ELF-1 (cell line): ENCODE results near the gene BEST4.
"Not testable (repeated sequence)": the region's sequence is repeated elsewhere in the genome, so short reads cannot be mapped to it uniquely, and the experiment has no call there.

Experiments used
- DNase-seq: peaks from one replicate; pipeline ENCODE4 v3.0.0-alpha.2; 2016; ENCODE audit warnings: low read depth, low spot score

Gene BEST4

DNA sequence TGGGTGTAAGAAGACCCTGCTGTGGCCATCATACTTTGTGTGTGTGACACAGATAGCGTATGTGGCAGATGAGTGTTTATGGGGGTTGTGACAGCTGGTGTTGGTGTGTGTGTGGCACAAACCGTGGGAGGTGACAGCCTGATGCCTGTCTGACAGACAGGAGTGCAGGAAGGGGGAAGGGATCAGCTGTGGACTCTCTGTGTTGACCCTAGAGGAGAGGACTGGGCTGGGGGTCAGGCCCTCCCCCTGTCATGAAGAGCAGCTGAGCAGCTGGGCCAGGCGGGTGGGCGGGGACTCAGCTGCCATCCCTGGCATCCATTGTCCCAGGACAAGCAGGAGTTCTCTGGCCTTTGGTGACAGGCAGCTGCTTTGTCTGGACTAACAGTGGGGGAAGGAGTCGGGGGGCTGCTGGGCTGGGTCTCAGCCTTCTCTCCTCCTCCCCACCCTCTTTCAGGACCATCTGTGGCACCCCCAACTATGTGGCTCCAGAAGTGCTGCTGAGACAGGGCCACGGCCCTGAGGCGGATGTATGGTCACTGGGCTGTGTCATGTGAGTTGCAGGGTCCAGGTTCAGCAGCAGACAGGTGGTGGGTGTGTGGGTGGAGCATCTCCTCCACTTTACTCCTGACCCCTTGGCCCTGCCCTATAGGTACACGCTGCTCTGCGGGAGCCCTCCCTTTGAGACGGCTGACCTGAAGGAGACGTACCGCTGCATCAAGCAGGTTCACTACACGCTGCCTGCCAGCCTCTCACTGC lies 14.5 kb upstream of the BEST4 start:
- DNase-seq = peak; percentile 33

DNA sequence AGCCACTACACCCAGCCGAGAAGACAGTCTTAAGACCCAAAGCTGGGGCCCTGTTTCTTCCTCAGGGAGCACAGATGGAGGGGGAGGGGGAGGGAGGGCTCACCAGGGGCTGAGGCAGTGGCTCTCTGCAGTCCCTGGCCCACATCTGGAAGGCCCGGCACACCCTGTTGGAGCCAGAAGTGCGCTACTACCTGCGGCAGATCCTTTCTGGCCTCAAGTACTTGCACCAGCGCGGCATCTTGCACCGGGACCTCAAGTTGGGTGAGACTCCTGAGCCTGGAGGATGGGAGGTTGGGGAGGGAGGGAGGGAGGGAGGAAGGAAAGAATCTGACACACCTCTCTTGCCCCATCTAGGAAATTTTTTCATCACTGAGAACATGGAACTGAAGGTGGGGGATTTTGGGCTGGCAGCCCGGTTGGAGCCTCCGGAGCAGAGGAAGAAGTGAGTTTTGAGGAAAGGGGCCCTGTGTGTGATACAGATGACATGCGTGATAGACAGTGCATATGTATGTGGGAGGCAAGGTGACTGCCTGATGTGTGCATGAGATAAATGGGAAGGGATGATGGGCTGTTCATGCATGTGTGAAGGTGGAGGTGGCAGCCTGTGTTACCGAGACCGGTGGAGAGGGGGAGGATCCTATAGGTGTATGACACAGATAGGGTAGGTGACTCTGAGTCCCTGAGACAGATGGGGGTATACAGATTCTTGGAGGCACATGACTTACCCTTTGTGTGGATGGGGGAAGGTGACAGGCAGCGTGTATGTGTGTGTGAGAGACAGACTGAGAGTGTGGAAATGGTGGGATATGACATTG lies 13.7 kb upstream of the BEST4 start:
- no peak for DNase-seq

DNA sequence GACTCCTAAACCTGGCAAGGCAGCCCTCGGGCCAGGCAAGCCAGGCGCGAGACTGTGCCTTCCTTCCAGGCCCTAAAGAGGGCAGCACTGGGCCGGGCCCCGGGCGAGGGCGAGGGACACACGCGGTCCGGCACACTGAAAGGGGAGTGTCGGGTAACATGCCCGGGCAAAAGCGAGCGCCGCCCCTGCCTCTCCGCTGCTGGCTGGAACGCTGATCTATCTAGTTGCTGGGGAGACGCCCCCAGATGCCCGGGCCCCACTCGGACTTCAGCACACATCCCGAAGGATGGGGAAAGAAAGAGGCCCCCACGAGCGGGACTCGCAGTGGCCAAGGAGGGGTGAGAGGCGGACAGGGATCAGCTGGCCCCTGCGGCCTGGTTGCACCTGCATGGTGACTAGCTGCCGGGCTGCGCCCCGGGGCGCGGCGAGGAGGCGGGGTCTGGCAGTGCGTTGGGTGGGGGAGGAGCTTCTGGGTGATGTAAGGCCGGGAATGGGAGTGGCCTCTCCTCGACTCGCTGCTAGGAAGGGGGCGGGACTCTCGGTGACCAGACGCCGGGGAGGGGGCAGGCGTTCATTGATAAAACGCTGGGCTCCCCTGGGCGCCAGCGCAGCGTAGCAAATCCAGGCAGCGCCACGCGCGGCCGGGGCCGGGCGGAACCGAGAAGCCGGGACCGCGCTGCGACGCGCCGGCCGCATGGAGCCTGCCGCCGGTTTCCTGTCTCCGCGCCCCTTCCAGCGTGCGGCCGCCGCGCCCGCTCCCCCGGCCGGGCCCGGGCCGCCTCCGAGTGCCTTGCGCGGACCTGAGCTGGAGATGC lies 12.0 kb upstream of the BEST4 start, which contains the start of gene PLK3:
Gene PLK3, plus strand, starts transcription at position 608 of the 815 bp plus-strand sequence. Its CDS starts 87 bp downstream, at position 695.
- peak; percentile 99 for DNase-seq

DNA sequence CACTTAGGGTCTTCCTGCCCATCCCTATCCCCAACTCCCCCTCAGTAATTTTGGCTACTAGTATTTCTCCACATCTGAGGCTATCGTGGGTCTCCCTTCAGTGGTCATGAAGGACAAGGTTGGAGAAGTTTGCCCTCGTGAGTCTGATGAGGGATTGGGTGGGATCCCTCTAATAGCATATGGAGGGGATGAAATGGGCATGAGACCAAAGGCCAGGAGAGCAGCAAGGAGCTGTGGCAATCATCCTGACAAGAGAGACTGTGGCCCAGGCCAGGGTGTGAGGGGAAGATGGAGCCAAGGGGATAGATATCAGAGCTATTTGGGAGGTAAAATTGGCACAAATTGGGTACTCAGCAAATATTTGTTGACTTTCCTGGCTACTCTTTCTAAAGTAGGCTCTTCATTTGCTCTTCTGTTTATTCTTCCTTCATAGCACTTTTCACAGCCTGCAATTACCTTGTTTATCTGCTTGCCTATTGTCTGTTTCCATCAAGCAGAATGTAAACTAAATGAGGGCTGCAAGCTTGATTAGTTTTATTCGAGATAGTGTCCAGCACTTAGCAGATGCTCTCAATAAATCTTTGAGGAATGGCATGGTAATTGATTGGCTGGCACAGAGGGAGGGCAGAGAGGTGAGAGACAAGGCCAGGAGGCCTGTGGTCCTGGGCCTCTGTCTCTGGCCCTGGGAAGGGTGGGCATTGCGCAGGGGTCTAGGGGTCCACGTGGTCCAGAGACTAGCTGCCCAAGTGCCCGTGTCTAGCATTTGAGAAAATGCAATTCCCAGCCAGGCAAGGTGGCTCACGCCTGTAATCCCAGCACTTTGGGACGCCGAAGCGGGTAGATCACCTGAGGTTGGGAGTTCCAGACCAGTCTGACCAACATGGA lies 10.8 kb upstream of the BEST4 start:
- DNase-seq = no peak

DNA sequence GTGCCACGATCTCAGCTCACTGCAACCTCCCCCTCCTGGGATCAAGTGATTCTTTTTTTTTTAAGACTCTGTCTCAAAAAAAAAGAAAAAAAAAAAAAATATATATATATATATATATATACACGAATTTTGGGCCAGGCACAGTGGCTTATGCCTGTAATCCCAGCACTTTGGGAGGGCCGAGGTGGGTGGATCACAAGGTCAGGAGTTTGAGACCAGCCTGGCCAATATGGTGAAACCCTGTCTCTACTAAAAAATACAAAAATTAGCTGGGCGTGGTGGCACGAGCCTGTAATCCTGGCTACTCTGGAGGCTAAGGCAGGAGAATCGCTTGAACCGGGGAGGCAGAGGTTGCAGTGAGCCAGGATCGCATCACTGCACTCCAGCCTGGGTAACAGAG lies 9.9 kb upstream of the BEST4 start:
- DNase-seq = not testable (repeated sequence)

DNA sequence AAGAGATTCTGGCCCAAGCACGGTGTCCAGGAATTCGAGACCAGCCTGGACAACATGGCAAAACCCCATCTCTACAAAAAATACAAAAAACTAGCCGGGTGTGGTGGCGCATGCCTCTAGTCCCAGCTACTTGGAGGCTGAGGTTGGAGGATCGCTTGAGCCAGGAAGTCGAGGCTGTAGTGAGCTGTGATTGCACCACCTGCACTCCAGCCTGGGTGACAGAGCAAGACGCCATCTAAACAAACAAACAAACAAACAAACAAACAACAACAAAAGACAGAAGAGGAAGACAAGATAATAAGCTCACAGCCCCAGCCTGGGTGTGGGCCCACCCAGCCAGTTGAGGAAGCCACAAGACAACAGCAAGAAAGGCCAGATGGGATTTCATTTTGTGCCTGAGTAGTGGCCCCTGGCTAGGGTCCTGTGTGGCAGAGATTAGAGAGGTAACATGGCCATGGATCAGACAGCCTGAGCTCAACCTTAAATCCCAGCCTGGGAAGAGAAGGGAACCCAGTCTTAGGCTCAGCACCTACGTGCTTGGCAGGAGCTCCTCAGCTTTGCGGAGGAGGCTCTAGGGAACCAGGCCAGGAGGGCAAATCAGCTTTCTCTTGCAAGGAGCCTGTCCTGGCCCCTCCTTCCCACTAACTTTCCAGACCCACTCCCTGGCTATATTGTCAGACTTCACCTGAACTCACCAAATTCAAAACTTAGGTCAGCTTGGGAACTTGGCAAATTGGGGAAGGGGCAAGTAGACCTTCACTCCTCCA lies 4.9 kb upstream of the BEST4 start:
- no peak for DNase-seq

DNA sequence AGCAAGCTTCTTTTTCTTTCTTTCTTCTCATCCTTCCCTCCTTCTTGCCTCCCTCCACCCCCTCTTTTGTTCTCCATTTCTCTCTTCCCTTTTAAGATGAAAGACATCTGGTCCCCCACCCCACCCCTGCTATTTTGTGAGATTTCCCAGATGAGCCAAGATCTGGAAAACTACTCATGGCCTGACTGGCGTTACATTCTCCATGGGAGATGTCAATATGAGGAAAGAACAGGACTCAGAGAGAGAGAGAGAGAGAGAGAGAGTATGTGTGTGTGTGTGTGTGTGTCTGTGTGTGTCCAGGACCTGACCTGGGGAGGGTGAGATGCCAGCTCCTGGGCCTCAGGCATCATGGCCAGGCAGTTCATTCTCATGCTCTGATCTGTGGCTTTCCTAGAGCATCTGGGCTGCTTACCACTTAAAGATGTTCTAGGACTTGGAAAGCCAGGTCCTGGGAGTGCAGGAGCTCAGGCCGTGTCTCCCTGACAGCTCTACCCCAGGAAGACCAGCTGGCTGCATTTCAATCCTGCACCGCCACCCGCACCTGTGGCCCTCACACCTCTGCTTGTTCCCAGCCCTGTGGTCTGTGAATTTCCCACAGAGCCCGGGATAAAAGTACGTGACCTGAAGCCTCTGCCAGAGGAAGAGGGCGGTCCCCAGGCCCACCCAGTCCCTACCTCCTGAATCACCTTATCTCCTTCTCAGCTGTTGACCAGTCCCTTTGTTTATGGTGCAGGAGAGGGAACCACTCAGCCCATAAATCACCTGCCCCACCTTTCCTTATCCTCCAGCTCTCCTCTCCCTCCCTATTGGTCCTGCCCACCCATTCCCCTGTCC lies 3.2 kb upstream of the BEST4 start:
- DNase-seq = peak; percentile 42

DNA sequence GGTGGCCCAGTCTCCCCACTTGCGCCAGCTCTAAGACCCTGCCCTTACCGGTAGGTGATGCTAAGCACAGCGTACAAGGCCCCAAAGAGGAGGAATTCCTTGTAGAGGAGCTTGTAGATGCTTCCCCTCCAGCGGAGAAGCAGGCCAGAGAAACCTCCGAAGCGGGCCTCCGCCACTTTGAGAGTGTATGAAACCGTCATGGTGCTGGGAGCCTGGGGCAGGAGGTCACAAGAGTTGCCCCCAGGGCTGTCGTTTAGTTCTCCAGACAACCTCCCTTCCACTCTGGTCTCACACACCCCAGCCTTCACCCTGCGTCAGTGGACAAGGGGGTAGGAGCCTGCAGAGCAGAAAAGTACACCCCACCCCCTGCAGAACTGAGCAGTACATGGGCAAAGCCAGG lies 464 bp downstream of the BEST4 start:
- no peak for DNase-seq

DNA sequence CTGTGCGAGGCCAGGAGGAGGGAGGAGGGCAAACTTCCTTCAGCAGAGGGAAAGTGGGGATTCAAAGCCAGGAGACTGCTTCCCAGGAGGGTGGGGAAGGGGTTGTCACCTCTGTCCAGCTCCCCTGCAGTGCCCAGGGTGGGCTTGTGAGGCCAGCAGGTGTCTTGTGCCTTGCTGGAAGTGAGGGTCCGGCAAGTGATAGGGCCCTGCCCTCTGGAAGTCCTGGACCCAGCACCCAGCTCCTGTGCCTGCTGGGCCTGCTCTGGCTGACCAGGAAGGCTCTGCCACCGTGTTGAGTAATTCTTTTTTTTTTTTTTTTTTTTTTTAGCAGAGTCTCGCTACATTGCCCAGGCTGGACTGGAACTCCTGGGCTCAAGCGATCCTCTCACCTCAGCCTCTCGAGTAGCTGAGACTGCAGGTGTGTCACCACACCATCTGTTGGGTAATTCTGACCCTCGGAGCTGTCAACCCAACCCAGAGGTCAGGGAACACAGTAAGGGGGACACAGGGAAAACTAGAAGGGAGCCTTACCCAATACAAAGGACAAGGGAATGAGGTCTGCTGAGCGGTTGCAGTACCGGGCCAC lies 1.0 kb downstream of the BEST4 start:
- no peak for DNase-seq

DNA sequence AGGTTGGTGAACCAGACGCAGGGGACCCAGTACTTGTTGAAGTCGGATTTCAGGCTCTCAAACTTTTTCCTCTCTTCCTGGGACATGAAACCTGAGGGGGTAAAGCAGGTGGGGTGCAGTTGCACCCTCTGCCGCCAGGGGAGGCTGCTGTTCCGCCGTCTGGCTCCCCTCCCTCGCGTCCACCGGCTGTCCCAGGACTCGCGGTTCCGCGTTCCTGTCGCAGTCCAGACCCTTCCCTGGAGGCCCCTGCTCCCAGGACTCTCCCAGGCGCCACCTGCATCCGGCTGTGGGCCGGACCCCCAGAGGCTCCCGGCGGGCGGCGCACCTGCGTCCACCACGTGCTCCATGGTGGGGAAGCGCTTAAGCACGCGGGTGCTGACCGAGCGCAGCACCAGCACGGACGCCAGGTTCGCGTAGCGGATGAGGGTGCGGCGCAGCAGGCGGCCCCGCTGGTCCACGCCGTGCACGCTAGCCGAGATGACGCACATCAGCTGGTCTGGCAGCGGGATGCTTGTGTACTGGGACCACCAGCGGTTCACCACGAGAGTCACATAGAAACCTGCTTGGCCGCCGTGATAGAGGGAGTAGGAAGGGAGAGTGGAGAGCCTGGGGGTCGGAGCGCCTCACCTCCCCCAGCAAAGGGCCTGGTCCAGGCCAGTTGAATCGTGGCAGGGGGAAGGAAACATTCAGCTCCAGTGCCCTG lies 1.7 kb downstream of the BEST4 start:
- DNase-seq = peak; percentile 96

DNA sequence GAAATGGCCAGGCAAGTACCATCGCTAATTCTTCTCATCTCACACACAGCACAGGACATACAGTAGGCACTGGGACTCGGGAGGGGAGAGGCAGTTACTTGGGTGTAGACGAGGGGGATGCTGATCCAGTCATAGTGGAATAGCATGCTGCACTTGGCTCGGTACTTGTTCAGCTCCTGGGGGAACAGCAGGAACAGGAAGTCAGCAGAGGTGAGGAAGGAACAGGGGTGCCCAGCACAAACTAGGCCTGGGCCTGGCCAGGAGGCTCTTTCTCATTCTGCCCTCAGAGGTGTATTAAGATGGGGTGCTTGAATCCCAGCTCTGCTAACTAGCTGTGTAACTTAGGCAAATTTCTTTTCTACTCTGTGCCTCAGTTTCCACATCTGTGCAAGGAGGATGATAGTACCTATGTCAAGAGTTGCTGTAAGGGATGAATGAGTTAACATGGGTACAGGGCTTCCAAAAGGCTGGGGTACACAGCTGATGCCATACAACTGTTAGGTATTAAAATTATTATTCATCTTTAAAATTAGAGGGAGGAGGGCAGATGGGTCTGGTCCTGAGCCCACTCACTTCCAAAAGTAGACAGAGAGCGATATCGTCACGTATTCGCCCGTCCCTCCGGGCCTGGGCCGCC lies 2.4 kb downstream of the BEST4 start:
- DNase-seq = no peak

DNA sequence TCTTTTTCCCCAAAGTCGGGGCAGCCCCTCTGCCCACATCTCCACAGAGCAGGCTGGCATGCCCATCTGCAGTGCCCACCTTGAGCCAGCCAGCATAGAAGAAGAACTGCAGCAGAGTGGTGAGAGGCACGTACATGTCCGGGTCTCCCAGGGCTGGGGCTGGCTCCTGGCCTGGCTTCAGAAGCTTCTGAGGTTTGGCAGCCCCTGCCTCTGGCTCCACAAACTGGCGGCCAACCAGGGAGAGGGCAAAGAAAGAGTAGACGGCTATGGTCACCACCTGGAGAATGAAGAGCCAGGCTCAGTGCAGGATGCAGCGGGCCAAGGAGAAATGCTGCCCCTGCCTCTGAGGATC lies 3.0 kb downstream of the BEST4 start:
- DNase-seq = no peak

DNA sequence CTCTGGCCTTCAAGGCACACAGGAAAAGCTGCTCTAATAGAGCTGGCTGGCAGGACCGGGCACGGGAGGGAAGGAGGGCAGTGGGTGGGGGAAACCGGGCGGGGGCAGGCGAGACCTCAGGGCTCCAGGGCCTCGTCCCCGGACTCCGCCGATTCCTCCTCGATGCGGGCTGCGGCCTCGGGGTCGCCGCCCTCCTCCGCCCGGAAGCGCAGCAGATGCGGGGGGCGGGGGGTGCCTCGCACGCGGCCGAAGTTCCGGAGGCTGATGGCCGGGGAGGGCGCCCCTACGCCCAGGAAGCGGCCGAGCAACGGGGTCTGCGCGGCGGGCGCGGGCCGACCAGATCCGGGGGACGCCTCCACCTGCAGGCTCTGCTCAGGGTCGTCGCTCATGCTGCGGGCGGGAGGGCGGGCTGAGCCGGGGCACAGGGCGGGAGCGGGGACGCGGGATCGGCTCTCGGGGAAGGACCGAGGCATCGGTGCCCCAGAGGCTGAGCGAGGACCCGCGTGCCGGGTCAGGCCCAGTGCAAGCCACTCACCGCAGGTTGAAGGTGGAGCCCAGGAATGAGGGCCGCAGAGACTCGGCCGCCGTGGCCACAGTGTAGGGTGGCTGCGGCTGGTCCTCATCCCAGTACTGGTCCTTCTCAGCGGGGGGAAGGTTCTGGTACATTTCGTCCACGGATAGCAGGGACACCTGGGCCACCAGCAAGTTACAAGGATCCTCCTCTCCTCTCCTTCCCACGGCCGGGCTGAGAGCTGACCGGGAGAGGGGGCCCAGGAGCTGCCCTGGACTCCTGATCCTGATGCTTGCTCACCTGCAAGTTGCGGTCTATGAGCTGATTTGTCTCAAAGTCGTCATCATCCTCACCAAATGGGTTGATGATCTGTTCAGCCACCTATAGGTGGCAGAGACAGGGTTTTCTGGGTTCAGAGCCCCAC lies 3.6 kb downstream of the BEST4 start:
- DNase-seq = peak; percentile 47

DNA sequence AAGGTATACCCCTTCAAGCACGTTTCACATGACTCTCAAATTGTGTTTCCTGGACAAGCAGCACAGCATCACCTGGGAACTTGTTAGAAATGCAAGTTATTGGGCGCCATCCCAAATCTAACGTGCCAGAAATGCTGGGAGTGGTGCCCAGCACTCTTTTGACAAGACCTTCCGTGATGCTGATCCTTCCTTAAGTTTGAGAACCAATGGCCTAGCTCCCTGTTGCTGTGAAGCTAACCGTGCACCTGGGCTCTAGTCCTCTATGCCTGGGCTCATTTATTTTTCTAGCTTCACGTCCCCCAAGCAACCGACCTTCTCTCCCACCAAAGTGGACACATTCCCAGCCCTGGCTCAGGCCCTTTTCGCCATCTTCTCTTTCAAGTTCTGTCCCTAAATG lies 4.3 kb downstream of the BEST4 start:
- DNase-seq = no peak

DNA sequence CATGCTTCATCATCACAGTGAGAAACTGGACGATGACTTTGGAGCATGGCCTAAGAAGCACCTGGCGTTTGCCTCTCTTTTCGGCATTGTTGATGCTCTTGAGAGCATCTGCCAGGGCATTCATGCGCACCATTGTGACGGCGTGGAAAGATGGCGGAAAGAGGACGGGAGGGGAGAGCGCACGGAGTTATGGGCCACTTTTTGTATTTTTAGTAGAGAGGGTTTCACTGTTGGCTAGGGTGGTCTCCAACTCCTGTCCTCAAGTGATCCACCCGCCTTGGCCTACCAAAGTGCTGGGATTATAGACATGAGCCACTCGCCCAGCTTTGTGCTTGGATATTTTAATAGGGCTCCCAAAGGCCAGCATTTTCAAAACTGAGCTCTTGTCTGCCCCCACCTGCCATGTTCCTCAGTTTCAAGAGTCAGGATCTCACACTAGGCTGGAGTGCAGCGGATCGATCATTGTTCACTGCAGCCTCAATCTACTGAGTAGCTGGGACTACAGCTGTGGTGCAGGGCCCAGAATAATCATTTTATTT lies 7.3 kb downstream of the BEST4 start:
- no peak for DNase-seq

DNA sequence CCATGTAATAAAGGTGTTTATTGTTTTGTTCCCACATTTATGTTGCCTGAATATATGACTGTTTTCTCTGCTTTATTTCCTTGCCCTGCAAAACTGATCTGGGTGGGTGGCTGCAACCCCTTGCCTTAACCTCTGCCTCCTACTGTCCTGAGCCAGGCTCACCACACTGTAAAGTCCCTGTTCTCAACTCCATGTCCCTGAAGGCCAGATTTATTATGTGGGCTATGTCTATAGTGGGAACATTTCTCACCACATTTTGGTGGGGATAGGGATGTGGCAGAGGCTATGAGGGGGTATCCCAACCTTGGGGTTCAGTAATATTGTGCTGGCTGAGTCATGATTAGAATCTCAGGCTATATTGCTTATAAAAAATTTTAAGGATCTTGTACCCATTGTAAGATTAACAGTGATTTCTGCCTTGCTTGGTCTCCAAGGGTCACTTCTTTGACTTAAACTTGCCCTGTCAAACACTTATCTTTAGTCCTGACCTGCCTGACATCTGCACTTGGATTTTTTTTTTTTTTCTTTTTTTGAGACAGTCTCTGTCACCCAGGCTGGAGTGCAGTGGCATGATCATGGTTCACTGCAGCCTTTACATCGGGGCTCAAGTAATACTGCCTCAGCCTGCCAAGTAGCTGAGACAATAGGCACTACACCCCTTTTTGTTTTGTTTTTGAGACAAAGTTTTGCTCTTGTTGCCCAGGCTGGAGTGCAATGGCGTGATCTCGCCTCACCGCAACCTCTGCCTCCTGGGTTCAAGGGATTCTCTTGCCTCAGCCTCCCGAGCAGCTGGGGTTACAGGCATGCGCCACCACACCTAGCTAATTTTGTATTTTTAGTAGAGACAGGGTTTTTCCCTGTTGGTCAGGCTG lies 9.0 kb downstream of the BEST4 start:
- no peak for DNase-seq
